Stimulated activated effector memory CD8-positive, alpha-beta T cell treated with anti-CD3 and anti-CD28 coated beads, Interleukin-12 subunit alpha, Interleukin-12 subunit beta, amount 100 ng/mL, for 72 hours (primary cell): Measurements from ENCODE around the gene SCAPER.
A peak's percentile ranks its signal among the peaks of the same experiment; 100 is the strongest.

Experiments used
- ATAC-seq: fragments of 150-1000 bp; cut with Tn5 transposase; 2 replicates; pipeline ENCODE4 v1.10.0; 2021
- DNase-seq, 2 donors: peaks; one replicate each; pipeline ENCODE4 v3.0.0; 2021 to 2022; ENCODE audit warnings: low spot score in 2 of 2
- H3K27ac Mint-ChIP-seq: one replicate; pipeline ENCODE4 v1.8.0; 2022; ENCODE audit warnings: mild to moderate bottlenecking, mixed read lengths
- H3K36me3 Mint-ChIP-seq: one replicate; pipeline ENCODE4 v1.8.0; 2022; ENCODE audit warnings: mild to moderate bottlenecking, mixed read lengths
- H3K4me1 Mint-ChIP-seq: one replicate; pipeline ENCODE4 v1.8.0; 2022; ENCODE audit warnings: mixed read lengths
- H3K4me3 Mint-ChIP-seq: one replicate; pipeline ENCODE4 v1.8.0; 2022; ENCODE audit warnings: mild to moderate bottlenecking, mixed read lengths
- H3K9me3 Mint-ChIP-seq: one replicate; pipeline ENCODE4 v1.8.0; 2022; ENCODE audit warnings: mixed read lengths

The SCAPER gene

DNA sequence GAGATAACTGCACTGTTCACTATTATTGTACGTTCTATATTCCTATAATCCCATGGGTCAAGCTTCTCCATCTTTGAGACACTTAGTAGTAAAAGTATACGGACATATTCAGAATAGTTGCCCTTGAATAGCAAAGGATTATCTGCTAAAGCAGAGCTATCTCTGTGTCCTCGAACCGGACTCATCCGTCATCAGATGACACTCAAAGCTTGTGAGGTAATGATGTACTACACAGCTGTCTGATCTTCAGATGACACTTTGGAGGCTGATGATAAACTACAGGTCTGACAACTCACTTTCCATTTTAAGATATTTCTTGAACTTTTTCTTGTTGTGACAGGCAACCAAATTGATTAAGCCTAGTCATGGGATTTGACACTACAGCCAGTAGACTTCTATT, 240.2 kb downstream of the SCAPER start:
- no peak overlapping the region for H3K4me3 Mint-ChIP-seq

DNA sequence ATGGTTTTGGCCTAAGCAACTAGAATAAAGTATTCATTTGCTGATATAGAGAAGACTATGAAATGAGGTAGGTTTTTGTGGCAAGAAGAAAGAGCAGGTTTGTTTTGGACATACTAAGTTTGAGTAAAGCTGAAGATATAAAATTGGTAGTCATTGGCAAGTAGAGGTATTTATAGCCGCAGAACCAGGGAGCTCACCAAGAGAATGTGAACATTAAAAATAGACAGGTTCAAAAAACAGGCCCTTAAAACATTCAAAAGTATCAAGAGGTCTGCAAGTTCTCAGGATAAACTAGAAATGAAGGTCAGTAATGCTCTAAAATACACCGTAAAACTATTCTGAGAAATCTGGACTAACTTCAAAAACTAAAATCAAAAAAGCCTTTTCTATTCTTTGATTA, 240.7 kb downstream of the SCAPER start:
- Mint-ChIP-seq H3K4me3 (no peak overlapping the region), H3K4me1 (peaks cover 7% of the 10 kb centered on the region), H3K27ac (no peak overlapping the region), H3K36me3 (peaks cover 8% of the 10 kb centered on the region), H3K9me3 (peaks cover 2% of the 10 kb centered on the region)
- DNase-seq (no peak), ATAC-seq (no peak)

More for the DNA sequence above, 240.2 kb downstream of the SCAPER start:
- Mint-ChIP-seq H3K9me3 (peaks cover 2% of the 10 kb centered on the region), H3K4me1 (peaks cover 7% of the 10 kb centered on the region), H3K27ac (no peak overlapping the region), H3K36me3 (peaks cover 8% of the 10 kb centered on the region)
- DNase-seq: no peak
- no peak for ATAC-seq

DNA sequence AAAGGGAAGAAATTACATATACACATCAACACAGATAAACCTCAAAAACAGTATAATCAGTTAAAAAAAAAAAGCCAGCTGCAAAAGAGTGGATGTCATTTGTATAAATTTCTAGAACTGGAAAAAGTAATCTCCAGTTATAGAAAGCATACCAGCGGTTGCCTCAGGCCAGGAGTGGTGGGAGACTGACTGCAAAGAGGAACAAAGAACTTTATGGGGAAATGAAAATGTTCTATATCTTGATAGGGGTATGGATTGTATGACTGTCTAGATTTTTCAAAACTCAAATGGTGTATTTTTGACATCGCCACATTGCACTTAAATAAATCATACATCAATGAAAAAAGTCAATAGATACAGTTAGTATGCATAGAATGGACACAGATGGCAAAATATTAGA, 241.6 kb downstream of the SCAPER start:
- Mint-ChIP-seq H3K36me3 (peaks cover 12% of the 10 kb centered on the region), H3K4me1 (peaks cover 6% of the 10 kb centered on the region), H3K9me3 (peaks cover 2% of the 10 kb centered on the region), H3K27ac (no peak overlapping the region), H3K4me3 (no peak overlapping the region)
- DNase-seq (no peak), ATAC-seq (no peak)

DNA sequence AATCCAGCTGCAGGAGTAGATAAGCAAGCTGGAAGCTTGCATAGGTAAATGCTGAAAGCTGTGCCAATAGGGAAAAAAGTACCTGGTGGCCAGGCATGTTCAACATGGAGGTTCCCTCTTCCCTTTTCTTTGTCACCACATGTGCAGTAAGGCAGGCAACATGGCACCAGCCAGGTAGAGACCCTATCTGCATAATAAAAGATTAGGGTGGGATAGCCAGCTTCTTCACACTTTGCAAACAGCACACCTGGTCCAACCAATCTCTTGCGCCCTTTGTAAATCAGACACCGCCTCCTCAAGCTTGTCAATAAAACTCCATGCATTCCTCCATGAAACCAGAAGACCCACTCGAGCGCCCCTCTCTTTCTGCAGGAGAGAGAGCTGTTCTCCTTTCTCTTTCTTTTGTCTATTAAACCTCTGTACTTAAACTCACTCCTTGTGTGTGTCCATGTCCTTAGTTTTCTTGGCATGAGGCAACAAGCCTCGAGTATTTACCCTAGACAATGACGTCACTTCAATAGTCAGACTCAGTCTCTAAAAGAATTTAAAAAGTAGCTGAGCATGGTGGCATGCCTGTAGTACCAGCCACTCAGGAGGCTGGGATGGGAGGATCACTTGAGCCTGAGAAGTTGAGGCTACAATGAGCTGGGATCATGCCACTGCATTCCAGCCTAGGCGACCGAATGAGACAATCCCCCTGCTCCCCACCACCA, 256.3 kb downstream of the SCAPER start:
- Mint-ChIP-seq H3K9me3 (peaks cover 6% of the 10 kb centered on the region), H3K36me3 (peaks cover 7% of the 10 kb centered on the region), H3K27ac (no peak overlapping the region), H3K4me1 (peaks cover under 1% of the 10 kb centered on the region), H3K4me3 (no peak overlapping the region)
- DNase-seq: no peak
- ATAC-seq: no peak

DNA sequence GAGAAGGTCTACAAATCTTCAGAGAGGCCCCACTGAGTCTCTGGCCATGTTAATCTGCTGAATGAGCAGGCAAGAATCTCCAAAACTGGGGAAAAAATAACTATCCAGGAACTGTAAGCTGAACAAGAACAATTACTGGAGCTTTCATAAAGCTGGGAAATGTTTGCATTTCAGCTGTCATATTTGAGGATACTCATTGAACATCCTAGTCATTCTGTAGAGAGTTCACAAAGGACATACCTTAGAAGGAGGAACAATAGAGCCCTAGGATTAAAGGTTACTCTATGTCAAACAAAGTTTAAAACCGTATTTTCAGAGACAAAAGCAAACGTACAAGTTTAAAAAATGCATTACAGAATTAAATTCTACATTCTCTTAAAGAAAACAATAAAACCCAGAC, 257.5 kb downstream of the SCAPER start:
- DNase-seq (no peak), ATAC-seq (no peak)
- Mint-ChIP-seq H3K4me1 (no peaks in the 10 kb centered on the region), H3K27ac (no peak overlapping the region), H3K4me3 (no peak overlapping the region), H3K36me3 (peaks cover 7% of the 10 kb centered on the region), H3K9me3 (no peaks in the 10 kb centered on the region)

DNA sequence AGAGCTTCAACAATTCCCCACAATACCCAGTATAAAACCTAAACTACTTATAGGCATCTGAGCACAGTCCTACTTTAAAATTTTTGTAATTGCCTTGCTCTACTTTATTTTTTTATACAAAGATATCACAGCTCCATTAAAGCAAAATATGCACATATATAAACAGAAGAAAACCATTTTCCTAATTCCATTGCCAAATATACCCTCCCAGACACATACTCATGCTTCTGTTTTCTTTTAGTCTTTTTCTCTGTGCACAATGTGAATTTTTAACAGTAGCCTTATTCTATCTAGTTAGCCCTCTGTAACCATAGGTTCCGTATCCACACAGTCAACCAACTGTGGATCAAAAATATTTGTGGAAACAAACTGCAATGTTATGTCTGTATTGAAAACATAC, 260.5 kb downstream of the SCAPER start:
- peaks cover 7% of the 10 kb centered on the region for H3K36me3 Mint-ChIP-seq
- no peak for ATAC-seq
- no peaks in the 10 kb centered on the region for H3K9me3 Mint-ChIP-seq
- H3K4me1 Mint-ChIP-seq: no peaks in the 10 kb centered on the region
- no peak for DNase-seq
- no peak overlapping the region for H3K4me3 Mint-ChIP-seq
- H3K27ac Mint-ChIP-seq: no peak overlapping the region

DNA sequence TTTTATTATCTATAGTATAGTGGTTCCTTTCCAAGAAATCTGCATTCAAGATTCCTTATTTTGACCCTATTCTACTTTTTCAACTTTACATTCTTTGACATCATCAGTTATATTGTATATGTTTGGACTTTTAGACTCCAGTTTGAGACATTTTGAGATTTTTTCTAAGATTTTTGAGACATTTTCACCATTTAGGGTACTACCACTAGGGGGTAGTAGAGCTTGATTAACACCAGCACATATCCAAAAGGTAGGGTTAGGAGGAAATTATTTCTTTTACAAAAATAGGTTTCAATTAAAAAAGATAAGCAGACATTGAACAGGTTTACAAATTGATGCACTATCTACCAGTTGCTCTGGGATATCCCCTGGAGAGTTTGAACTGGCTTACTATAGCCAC, 262.5 kb downstream of the SCAPER start:
- Mint-ChIP-seq H3K4me3 (no peak overlapping the region), H3K36me3 (peaks cover 1% of the 10 kb centered on the region), H3K4me1 (no peaks in the 10 kb centered on the region), H3K27ac (no peak overlapping the region), H3K9me3 (no peaks in the 10 kb centered on the region)
- no peak for DNase-seq
- no peak for ATAC-seq

DNA sequence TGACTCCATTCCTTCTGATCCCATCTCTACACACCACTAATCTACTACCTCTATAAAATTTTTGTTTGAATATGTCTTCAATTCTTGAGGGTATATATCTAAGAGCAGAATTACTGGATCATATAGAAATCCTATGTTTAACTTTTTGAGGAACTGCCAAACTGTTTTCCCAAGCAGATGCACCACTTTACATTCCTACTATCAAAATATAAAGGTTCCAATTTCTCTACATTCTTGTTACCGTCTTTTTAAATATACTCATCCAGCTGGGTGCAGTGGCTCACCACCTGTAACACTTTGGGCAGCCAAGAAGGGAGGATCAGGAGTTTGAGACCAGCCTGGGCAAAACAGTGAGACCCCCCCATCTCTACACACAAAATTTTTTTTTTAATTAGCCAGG, 268.0 kb downstream of the SCAPER start:
- no peaks in the 10 kb centered on the region for H3K36me3 Mint-ChIP-seq
- DNase-seq: no peak
- ATAC-seq: no peak
- H3K27ac Mint-ChIP-seq: no peak overlapping the region
- peaks cover 5% of the 10 kb centered on the region for H3K4me1 Mint-ChIP-seq
- H3K9me3 Mint-ChIP-seq: peaks cover 6% of the 10 kb centered on the region
- H3K4me3 Mint-ChIP-seq: no peak overlapping the region

DNA sequence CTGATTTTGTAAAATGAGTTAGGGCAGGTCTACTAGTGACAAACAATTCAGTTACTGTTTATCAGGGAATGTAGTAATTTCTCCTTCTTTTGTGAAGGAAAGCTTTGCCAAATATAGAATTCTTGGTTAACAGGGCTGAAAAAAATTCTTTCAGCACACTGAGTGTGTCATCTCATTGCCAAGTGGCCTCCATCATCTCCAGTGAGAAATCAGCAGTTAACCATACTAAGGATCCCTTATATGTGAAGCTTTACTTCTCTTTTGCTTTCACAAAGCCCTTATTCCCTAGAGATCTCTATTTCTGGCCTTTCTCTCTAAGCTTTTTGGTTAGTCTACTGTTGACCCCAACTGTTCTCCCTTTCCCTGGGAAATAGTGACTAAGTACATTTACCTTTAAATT, 269.1 kb downstream of the SCAPER start:
- Mint-ChIP-seq H3K9me3 (peaks cover 6% of the 10 kb centered on the region), H3K27ac (no peak overlapping the region), H3K4me1 (peaks cover 5% of the 10 kb centered on the region), H3K4me3 (no peak overlapping the region), H3K36me3 (no peaks in the 10 kb centered on the region)
- no peak for ATAC-seq
- DNase-seq: no peak

DNA sequence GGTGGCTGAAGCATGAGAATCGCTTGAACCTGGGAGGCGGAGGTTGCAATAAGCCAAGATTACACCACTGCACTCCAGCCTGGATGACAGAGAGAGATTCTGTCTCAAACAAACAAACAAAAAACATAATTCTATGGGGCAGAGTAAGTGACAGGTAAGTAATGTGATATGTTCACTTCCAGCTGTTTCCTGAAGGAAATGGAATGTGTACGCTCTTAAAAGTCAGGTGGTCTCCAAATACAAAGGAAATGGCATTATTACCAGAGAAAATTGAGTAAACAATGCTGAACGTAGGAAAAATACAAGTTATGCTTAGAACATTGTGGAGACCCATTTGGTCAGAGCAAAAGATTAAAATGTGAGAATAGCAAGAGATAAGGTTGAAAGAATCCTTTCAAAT, 278.5 kb downstream of the SCAPER start:
- no peaks in the 10 kb centered on the region for H3K9me3 Mint-ChIP-seq
- DNase-seq (no peak), ATAC-seq (no peak)
- H3K36me3 Mint-ChIP-seq: no peaks in the 10 kb centered on the region
- H3K4me3 Mint-ChIP-seq: no peak overlapping the region
- no peak overlapping the region for H3K27ac Mint-ChIP-seq
- no peaks in the 10 kb centered on the region for H3K4me1 Mint-ChIP-seq

DNA sequence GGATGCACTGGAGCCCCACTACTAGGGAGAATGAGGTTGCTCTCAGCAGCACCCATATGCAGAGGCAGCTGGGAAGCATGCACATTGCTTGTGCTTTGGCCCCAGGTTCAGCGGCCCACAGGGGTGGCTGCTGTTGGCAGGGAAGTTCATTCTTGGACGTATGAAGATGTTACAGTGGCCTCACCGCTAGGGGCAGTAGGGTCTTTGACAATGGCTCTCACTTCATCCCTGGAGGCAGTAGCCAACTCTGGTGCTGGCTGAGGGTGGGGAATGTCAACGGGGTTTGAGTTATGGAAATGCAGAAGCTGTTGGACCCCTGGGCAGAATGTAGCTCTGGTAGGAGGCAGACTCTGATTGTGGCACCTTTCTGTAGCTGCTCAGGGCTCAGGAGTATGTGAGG, 279.9 kb downstream of the SCAPER start:
- Mint-ChIP-seq H3K27ac (no peak overlapping the region), H3K9me3 (no peaks in the 10 kb centered on the region), H3K36me3 (no peaks in the 10 kb centered on the region), H3K4me3 (no peak overlapping the region), H3K4me1 (no peaks in the 10 kb centered on the region)
- no peak for DNase-seq
- no peak for ATAC-seq

DNA sequence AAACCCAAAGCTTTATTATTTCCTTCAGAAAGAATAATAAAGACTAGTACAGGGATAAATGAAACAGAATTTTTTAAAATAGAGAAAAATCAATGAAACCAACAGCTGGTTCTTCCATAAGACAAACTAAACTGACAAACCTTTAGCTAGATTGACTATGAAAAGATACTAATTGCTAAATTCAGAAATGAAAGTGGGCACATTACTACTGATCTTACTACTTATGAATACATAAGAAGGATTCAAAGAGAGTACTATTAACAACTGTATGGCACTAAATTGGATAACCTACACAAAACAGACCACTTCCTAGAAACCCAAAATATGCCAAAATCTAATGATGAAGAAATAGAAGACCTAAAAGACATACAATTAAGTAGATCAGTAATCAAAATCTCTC, 290.4 kb downstream of the SCAPER start:
- H3K9me3 Mint-ChIP-seq: no peaks in the 10 kb centered on the region
- H3K4me3 Mint-ChIP-seq: no peak overlapping the region
- ATAC-seq (peak; percentile 64), DNase-seq (no peak)
- no peaks in the 10 kb centered on the region for H3K36me3 Mint-ChIP-seq
- H3K27ac Mint-ChIP-seq: no peak overlapping the region
- H3K4me1 Mint-ChIP-seq: peaks cover 15% of the 10 kb centered on the region

DNA sequence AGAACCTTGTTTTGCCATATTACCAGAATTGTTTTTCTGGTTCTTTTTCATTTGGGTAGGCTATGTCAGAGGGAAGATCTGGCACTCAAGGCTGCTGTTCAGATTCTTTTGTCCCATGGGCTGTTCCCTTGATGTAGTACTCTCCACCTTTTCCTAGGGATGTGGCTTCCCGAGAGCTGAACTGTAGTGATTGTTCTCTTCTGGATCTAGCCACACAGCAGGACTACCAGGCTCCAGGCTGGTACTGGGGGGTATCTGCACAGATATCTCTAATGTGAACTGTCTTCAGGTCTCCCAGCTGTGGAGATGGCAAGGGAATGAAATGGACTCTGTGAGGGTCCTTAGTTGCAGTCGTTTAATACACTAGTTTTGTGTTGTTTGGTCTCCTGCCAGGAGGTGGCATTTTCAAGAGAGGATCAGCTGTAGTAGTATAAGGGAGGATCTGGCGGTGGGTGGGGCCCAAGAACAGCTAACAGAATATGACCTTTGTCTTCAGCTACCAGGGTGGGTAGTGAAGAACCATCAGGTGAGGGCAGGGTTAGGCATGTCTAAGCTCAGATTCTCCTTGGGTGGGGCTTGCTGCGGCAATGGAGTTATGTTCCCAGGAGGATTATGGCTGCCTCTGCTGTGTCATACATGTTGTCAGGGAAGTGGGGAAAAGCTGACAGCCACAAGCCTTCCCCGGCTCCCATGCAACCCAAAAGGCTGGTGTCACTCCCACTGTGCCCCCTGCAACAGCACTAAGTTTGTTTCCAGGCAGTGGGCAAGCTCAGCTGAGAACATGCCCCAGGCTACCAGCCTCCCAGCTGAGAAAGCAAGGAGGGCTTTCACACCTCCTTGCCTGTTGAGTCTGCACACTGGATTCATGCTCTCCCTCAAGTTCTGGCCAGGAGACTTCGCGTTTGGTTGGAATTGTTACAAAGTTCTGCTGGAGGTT, 316.1 kb downstream of the SCAPER start:
- ATAC-seq: no peak
- Mint-ChIP-seq H3K4me1 (no peaks in the 10 kb centered on the region), H3K4me3 (no peak overlapping the region), H3K27ac (no peak overlapping the region), H3K9me3 (no peaks in the 10 kb centered on the region), H3K36me3 (no peaks in the 10 kb centered on the region)
- DNase-seq: no peak

DNA sequence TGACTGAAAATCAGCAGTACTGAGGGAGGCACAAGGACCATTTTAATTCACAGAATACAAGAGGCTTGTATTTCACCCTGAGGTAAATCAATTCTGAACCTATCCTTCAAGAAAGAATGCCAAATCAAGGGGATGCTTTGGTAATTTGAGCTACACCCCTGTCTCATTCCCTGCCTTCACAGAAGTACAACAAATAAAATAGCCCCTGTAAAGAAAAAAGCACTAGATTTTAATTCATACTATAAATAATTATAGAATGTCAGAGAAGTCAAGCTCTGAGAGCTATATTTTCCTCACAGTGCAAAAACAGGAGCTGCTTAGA, 319.6 kb downstream of the SCAPER start:
- Mint-ChIP-seq H3K27ac (no peak overlapping the region), H3K36me3 (no peaks in the 10 kb centered on the region), H3K4me3 (no peak overlapping the region), H3K4me1 (no peaks in the 10 kb centered on the region), H3K9me3 (peaks cover 3% of the 10 kb centered on the region)
- DNase-seq (no peak), ATAC-seq (no peak)

DNA sequence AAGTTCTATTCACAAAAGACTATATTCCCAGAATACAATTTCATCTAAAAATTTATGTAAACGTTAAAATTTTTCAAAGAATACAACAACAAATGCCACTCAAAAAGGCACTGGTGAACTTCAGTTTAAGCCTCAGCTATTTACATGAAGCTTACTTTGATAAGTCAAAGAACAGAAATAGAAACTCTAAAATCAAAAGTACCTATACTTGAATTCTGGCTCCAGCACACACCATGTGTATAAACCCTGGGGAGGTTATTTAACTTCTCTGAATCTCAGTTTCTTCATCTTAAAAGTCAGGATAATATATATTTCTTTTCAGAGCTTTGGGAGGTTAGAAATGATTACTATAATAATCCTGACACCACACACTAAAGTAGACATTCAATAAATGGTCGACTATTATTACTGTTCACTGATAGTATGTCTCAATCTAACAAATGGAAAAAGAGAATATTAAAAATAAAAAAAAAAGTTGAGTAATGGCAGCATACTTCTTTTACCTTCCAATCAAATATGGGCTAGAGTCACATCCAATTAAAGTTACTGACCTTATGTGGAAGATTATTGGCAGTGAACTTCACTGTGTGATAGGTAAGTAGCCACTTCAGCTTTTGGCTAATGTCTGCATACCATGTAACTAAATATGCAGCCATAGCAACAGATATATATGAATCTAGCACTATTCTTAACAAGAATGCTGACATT, 320.1 kb downstream of the SCAPER start:
- Mint-ChIP-seq H3K36me3 (no peaks in the 10 kb centered on the region), H3K4me1 (no peaks in the 10 kb centered on the region), H3K27ac (no peak overlapping the region), H3K9me3 (peaks cover 3% of the 10 kb centered on the region), H3K4me3 (no peak overlapping the region)
- DNase-seq (no peak), ATAC-seq (no peak)

DNA sequence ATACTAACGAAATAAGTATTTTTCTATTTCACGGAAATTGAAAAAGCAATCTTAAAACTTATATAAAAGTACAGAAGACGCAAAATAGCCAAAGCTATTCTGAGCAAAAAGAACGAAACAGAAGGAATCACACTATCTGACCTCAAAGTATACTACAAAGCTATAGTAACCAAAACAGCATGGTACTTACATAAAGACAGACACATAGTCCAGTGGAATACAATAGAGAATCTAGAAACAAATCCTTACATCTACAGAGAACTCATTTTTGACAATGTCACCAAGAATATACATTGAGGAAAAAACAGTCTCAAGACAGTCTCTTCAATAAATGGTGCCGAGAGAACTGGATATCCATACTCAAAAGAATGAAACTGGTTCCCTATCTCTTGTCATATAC, 322.6 kb downstream of the SCAPER start:
- DNase-seq: no peak
- peaks cover 3% of the 10 kb centered on the region for H3K9me3 Mint-ChIP-seq
- no peak for ATAC-seq
- peaks cover 13% of the 10 kb centered on the region for H3K4me1 Mint-ChIP-seq
- no peaks in the 10 kb centered on the region for H3K36me3 Mint-ChIP-seq
- H3K27ac Mint-ChIP-seq: no peak overlapping the region
- no peak overlapping the region for H3K4me3 Mint-ChIP-seq
